A549 (cell line): ENCODE measurements around the gene ARHGAP26. TPM values are rescaled to one million over a fixed set of nuclear protein-coding genes. Genes with fewer than 3 reads are reported as not detected.

Experiments used
- ATAC-seq, 2 experiments: fragments of 200-7000 bp in 1 of 2; fragments of >200 bp in 1 of 2; cut with Nextera tagmentation in 1 of 2; cut with Tn5 transposase in 1 of 2; 3 replicates each; pipeline versions ENCODE4 v1.8.0 to v1.9.1; 2018 to 2020; ENCODE audit warnings: mild to moderate bottlenecking in 1 of 2, moderate library complexity in 1 of 2
- CTCF ChIA-PET: fragments of 300-600 bp; sonication (Branson Sonifier 250); formaldehyde crosslinking; extraction: SDS; loops from one replicate; lab custom pipeline; 2021; ENCODE audit warnings: antibody characterized with exemption, inconsistent platforms; lab: Yijun Ruan, JAX
- POLR2A ChIA-PET: fragments of 350-600 bp; formaldehyde crosslinking; extraction: SDS; loops from one replicate; lab custom pipeline; 2021; ENCODE audit warnings: antibody characterized with exemption, inconsistent platforms; lab: Yijun Ruan, JAX
- DNase-seq, 2 experiments: peaks; one replicate each; pipeline versions ENCODE4 v3.0.0 to v3.0.0-alpha.2; 2011 to 2016; ENCODE audit warnings: low read depth in 1 of 2, low spot score in 1 of 2
- FAIRE-seq: peaks from 2 replicates; lab custom pipeline; 2011; peaks lifted over from hg19 to GRCh38; lab: Jason Lieb, UNC
- H3K27ac ChIP-seq, 2 experiments: fragments of >200 bp; sonication (Bioruptor Twin); formaldehyde crosslinking; 3 replicates each; pipeline ENCODE4 v1.5.1; 2016 to 2017
- H3K4me1 ChIP-seq: fragments of >200 bp; sonication (Bioruptor Twin); formaldehyde crosslinking; 3 replicates; pipeline ENCODE4 v1.6.1; 2016
- H3K4me2 ChIP-seq: fragments of >200 bp; sonication (Bioruptor Twin); formaldehyde crosslinking; 3 replicates; pipeline ENCODE4 v1.6.1; 2016
- H3K4me3 ChIP-seq: fragments of >200 bp; sonication (Bioruptor Twin); formaldehyde crosslinking; 3 replicates; pipeline ENCODE4 v1.5.1; 2016
- H3K9me3 ChIP-seq: fragments of >200 bp; sonication (Bioruptor Twin); formaldehyde crosslinking; 3 replicates; pipeline ENCODE4 v1.6.1; 2016
- CBX8 ChIP-seq: fragments of 200-600 bp; sonication (generic); IDR thresholded peaks from 2 replicates; pipeline ENCODE4 v1.6.1; 2016
- EHF ChIP-seq: fragments of 250-450 bp; sonication (Bioruptor Pico); IDR thresholded peaks from 2 replicates; pipeline ENCODE4 v1.5.0; 2020; ENCODE audit warnings: mild to moderate bottlenecking
- FOSL2 ChIP-seq, 2 experiments: fragments of 450-650 bp in 1 of 2; fragments of >200 bp in 1 of 2; sonication (Bioruptor Twin) in 1 of 2; formaldehyde crosslinking; IDR thresholded peaks; 2 replicates each; pipeline versions ENCODE4 v1.5.0 to v1.6.1; 2016 to 2020; ENCODE audit warnings: mild to moderate bottlenecking in 1 of 2, moderate library complexity in 1 of 2
- HEYL ChIP-seq: fragments of 250-450 bp; sonication (Bioruptor Pico); IDR thresholded peaks from 2 replicates; pipeline ENCODE4 v1.8.0; 2021; ENCODE audit warnings: mild to moderate bottlenecking, moderate library complexity
- HOXA7 ChIP-seq: fragments of 250-450 bp; sonication (Bioruptor Pico); IDR thresholded peaks from 2 replicates; pipeline ENCODE4 v1.5.0; 2020; ENCODE audit warnings: mild to moderate bottlenecking, moderate library complexity
- HOXB13 ChIP-seq: fragments of 250-450 bp; sonication (Bioruptor Pico); IDR thresholded peaks from 2 replicates; pipeline ENCODE4 v1.5.0; 2020; ENCODE audit warnings: low read depth, mild to moderate bottlenecking, moderate library complexity
- MAFK ChIP-seq: fragments of 450-650 bp; IDR thresholded peaks from 2 replicates; pipeline ENCODE4 v1.6.1; 2014; ENCODE audit not compliant: partially characterized antibody
- MAZ ChIP-seq: fragments of 150-350 bp; IDR thresholded peaks from 2 replicates; pipeline ENCODE4 v1.6.1; 2014; ENCODE audit warnings: antibody characterized with exemption, low read depth, low read length, borderline replicate concordance
- NR3C1 ChIP-seq: fragments of >200 bp; sonication (Bioruptor Twin); formaldehyde crosslinking; IDR thresholded peaks from 3 replicates; pipeline ENCODE4 v1.6.1; 2017
- PHF8 ChIP-seq: fragments of 200-600 bp; sonication (generic); IDR thresholded peaks from 2 replicates; pipeline ENCODE4 v1.6.1; 2016; ENCODE audit warnings: low read depth, mild to moderate bottlenecking, antibody characterized with exemption, moderate library complexity, borderline replicate concordance
- POLR2AphosphoS2 ChIP-seq: conservative IDR thresholded peaks from 2 replicates; pipeline ENCODE4 v1.6.1; 2012; ENCODE audit warnings: low read length, improper control_type of control experiment, inconsistent platforms
- RARB ChIP-seq: fragments of 250-450 bp; sonication (Bioruptor Pico); IDR thresholded peaks from 2 replicates; pipeline ENCODE4 v1.8.0; 2021; ENCODE audit warnings: mild to moderate bottlenecking, moderate library complexity
- RFX5 ChIP-seq: fragments of 450-650 bp; IDR thresholded peaks from 2 replicates; pipeline ENCODE4 v1.7.1; 2014; ENCODE audit warnings: antibody characterized with exemption, mild to moderate bottlenecking, moderate library complexity
- RNF2 ChIP-seq: fragments of 200-600 bp; sonication (generic); IDR thresholded peaks from 2 replicates; pipeline ENCODE4 v1.6.1; 2016; ENCODE audit warnings: low read depth, mild to moderate bottlenecking, antibody characterized with exemption, moderate library complexity, borderline replicate concordance
- SMC3 ChIP-seq: fragments of >200 bp; sonication (Bioruptor Twin); formaldehyde crosslinking; IDR thresholded peaks from 3 replicates; pipeline ENCODE4 v1.6.1; 2018; ENCODE audit warnings: inconsistent platforms
- SREBF2 ChIP-seq: fragments of 450-650 bp; IDR thresholded peaks from 2 replicates; pipeline ENCODE4 v1.6.1; 2014; ENCODE audit warnings: mild to moderate bottlenecking, moderate library complexity
- TFCP2L1 ChIP-seq: fragments of 250-450 bp; sonication (Bioruptor Pico); IDR thresholded peaks from 2 replicates; pipeline ENCODE4 v1.5.0; 2021; ENCODE audit warnings: mild to moderate bottlenecking
- ZC3H11A ChIP-seq: fragments of 450-650 bp; IDR thresholded peaks from 2 replicates; pipeline ENCODE4 v1.6.1; 2014; ENCODE audit warnings: antibody characterized with exemption, mild to moderate bottlenecking
- ZNF302 ChIP-seq: fragments of 250-450 bp; sonication (Bioruptor Pico); IDR thresholded peaks from 2 replicates; pipeline ENCODE4 v1.9.0; 2021; ENCODE audit warnings: inconsistent platforms, mild to moderate bottlenecking, moderate library complexity
- ZSCAN20 ChIP-seq: fragments of 250-450 bp; sonication (Bioruptor Pico); IDR thresholded peaks from 2 replicates; pipeline ENCODE4 v1.8.0; 2022; ENCODE audit warnings: mild to moderate bottlenecking, moderate library complexity
- WGBS: methylation state at CpG from one replicate; pipeline ENCODE4 v1.1.6; 2017; ENCODE audit errors: missing lambda C conversion rate; 5-methylcytosine and 5-hydroxymethylcytosine counted together
- polyA plus RNA-seq, 4 experiments: library from polyadenylated mRNA; depleted of rRNA in 3 of 4; stranded (reverse); fragments of >200 nt; fragmentation: RNase III in 1 of 4; extraction: RNeasy Plus Mini Kit Qiagen cat#74134 plus additional on column Dnase treatment in 1 of 4; gene quantifications; 2 replicates in 3 of 4; 3 replicates in 1 of 4; pipeline ENCODE4 v1.2.3, GENCODE V29; 2011 to 2017
- TF ChIP-seq, protein P1 (sequence below): fragments of >200 bp; sonication (Bioruptor Twin); formaldehyde crosslinking; IDR thresholded peaks from 3 replicates; pipeline ENCODE4 v1.6.1; 2016
- TF ChIP-seq, protein P2 (sequence below): fragments of 150-350 bp; IDR thresholded peaks from 2 replicates; pipeline ENCODE4 v1.6.1; 2014; ENCODE audit warnings: low read depth, mild to moderate bottlenecking, low read length
- TF ChIP-seq, protein P3 (sequence below): fragments of >200 bp; sonication (Bioruptor Twin); formaldehyde crosslinking; IDR thresholded peaks from 3 replicates; pipeline ENCODE4 v1.5.1; 2016
- TF ChIP-seq, protein P4 (sequence below): IDR thresholded peaks from 2 replicates; pipeline ENCODE4 v1.6.1; 2012
- TF ChIP-seq, protein P5 (sequence below): fragments of >200 bp; sonication (Bioruptor Twin); formaldehyde crosslinking; IDR thresholded peaks from 2 replicates; pipeline ENCODE4 v1.6.1; 2016
- TF ChIP-seq, protein P6 (sequence below): IDR thresholded peaks from 2 replicates; pipeline ENCODE4 v1.6.1; 2012; ENCODE audit warnings: low read depth, borderline replicate concordance

Gene ARHGAP26
- polyA plus RNA-seq, 2 of the 4 experiments (the other 2 are of a cell fraction), result 6.6 to 19.1 TPM

DNA sequence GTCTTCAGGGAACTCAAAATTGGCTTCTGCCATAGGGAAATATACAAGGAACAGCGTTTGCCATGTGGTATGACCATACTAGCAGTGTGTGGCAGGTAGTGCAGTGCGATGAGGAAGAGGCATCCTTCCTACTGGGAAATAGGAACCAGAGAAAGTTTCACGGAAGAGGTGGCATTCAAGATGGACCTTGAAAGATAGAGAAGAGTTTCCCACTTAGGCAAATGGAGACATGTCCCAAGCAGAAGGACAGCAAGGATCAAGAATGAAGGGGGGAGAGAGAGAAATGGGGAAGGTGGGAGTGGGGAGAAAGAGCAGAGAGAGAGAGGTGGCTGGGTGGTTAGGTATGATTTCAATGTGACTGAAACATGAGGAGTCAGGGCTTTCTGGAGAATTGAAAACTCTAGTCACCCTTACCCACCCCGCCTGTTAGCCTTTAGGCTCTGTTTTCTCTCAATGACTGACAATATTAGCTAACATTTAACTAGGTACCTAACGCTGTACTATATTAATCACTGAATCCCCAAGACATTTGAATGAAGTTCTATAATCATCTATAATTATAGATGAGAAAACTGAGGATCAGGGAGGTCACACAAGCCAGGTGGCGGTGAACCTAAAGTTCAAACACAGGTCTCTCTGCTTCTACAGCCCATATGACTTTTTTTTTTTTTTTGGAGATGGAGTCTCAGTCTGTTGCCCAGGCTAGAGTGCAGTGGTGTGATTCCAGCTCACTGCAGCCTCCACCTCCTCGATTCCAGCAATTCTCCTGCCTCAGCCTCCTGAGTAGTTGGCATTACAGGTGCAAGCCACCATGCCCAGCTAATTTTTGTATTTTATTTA, 462.0 kb downstream of the ARHGAP26 start:
- WGBS, result 78% methylated on average over 7 of the region's 7 CpGs
- POLR2A ChIA-PET, result no interaction called here

DNA sequence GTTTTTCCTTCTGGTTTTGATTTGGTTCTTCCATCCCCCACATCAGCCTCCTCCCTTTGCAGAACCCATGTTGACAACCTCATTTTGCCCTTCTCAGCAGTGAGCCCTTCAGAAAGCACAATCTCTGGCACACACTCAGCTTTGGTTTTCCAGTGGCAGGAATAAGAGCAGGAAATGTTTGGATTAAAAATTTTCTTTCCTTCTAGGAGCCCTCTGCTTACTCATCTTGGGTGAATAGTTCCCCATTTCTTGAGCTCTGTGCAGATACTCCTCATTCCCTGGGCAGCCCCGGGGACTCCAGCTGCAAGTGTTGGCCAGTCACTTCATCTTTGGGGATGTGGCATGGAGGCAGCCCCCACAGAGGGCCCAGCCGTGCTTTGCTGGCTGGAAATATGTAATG, 462.9 kb downstream of the ARHGAP26 start:
- peaks cover 31% of the 10 kb centered on the region for H3K4me1 ChIP-seq
- H3K4me3 ChIP-seq, result no peak overlapping the region
- H3K4me2 ChIP-seq, result peak overlapping the region; percentile 41; the same call in 2 of the 3 replicates
- peak overlapping the region; percentile 26 to 50; a peak in 4 of 6 replicates for H3K27ac ChIP-seq
- ChIA-PET CTCF (interaction anchor here (6.1 kb wide), 1 partner anchor 14 kb away, joined by 25 read pairs; no protein-coding TSS in a partner anchor), POLR2A (interaction anchor here (0.6 kb wide), 1 partner anchor 171 kb away, joined by 4 read pairs; no protein-coding TSS in a partner anchor)
- ATAC-seq (no peak; a peak in 1 of 6 replicates), FAIRE-seq (no peak), DNase-seq (no peak)
- no peaks in the 10 kb centered on the region for H3K9me3 ChIP-seq
- 73% methylated on average over 2 of the region's 2 CpGs for WGBS
- TF ChIP-seq HEYL (CRISPR knock-in tag) (no peak), POLR2AphosphoS2 (no peak), RFX5 (no peak), HOXA7 (CRISPR knock-in tag) (no peak), TFCP2L1 (CRISPR knock-in tag) (no peak), ZSCAN20 (no peak), ZNF302 (CRISPR knock-in tag) (no peak), NR3C1 (no peak), EHF (no peak), FOSL2 (IDR thresholded peaks at IDR 0.05) (no peak), FOSL2 (CRISPR knock-in tag; IDR thresholded peaks at IDR 0.05) (no peak), ZC3H11A (no peak), MAFK (no peak)
- TF ChIP-seq, protein P1, sequence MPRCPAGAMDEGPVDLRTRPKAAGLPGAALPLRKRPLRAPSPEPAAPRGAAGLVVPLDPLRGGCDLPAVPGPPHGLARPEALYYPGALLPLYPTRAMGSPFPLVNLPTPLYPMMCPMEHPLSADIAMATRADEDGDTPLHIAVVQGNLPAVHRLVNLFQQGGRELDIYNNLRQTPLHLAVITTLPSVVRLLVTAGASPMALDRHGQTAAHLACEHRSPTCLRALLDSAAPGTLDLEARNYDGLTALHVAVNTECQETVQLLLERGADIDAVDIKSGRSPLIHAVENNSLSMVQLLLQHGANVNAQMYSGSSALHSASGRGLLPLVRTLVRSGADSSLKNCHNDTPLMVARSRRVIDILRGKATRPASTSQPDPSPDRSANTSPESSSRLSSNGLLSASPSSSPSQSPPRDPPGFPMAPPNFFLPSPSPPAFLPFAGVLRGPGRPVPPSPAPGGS, result no peak
- TF ChIP-seq, protein P2, sequence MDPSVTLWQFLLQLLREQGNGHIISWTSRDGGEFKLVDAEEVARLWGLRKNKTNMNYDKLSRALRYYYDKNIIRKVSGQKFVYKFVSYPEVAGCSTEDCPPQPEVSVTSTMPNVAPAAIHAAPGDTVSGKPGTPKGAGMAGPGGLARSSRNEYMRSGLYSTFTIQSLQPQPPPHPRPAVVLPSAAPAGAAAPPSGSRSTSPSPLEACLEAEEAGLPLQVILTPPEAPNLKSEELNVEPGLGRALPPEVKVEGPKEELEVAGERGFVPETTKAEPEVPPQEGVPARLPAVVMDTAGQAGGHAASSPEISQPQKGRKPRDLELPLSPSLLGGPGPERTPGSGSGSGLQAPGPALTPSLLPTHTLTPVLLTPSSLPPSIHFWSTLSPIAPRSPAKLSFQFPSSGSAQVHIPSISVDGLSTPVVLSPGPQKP, result no peak
- TF ChIP-seq, protein P3, sequence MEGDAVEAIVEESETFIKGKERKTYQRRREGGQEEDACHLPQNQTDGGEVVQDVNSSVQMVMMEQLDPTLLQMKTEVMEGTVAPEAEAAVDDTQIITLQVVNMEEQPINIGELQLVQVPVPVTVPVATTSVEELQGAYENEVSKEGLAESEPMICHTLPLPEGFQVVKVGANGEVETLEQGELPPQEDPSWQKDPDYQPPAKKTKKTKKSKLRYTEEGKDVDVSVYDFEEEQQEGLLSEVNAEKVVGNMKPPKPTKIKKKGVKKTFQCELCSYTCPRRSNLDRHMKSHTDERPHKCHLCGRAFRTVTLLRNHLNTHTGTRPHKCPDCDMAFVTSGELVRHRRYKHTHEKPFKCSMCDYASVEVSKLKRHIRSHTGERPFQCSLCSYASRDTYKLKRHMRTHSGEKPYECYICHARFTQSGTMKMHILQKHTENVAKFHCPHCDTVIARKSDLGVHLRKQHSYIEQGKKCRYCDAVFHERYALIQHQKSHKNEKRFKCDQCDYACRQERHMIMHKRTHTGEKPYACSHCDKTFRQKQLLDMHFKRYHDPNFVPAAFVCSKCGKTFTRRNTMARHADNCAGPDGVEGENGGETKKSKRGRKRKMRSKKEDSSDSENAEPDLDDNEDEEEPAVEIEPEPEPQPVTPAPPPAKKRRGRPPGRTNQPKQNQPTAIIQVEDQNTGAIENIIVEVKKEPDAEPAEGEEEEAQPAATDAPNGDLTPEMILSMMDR, result no peak
- TF ChIP-seq, all 56 proteins: peak for 0

More for the DNA sequence above, 462.0 kb downstream of the ARHGAP26 start:
- H3K4me2 ChIP-seq, result peak overlapping the region; percentile 41
- FAIRE-seq (no peak), ATAC-seq (no peak), DNase-seq (no peak)
- no peak overlapping the region for H3K4me3 ChIP-seq
- H3K4me1 ChIP-seq, result peaks cover 31% of the 10 kb centered on the region
- H3K9me3 ChIP-seq, result no peaks in the 10 kb centered on the region
- TF ChIP-seq SREBF2, result no peak
- no peak for TF ChIP-seq RNF2
- TF ChIP-seq ZSCAN20, result no peak
- no peak for TF ChIP-seq PHF8
- TF ChIP-seq TFCP2L1 (CRISPR knock-in tag), result no peak
- TF ChIP-seq, protein P4, sequence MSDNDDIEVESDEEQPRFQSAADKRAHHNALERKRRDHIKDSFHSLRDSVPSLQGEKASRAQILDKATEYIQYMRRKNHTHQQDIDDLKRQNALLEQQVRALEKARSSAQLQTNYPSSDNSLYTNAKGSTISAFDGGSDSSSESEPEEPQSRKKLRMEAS, result no peak
- TF ChIP-seq HOXB13 (CRISPR knock-in tag), result no peak
- no peak for TF ChIP-seq RARB (CRISPR knock-in tag)
- TF ChIP-seq, protein P5, sequence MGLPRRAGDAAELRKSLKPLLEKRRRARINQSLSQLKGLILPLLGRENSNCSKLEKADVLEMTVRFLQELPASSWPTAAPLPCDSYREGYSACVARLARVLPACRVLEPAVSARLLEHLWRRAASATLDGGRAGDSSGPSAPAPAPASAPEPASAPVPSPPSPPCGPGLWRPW, result no peak
- TF ChIP-seq CBX8, result no peak
- TF ChIP-seq RFX5, result no peak
- no peak for TF ChIP-seq MAZ
- TF ChIP-seq SMC3, result no peak
- TF ChIP-seq, protein P6, sequence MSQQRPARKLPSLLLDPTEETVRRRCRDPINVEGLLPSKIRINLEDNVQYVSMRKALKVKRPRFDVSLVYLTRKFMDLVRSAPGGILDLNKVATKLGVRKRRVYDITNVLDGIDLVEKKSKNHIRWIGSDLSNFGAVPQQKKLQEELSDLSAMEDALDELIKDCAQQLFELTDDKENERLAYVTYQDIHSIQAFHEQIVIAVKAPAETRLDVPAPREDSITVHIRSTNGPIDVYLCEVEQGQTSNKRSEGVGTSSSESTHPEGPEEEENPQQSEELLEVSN, result no peak
- CTCF ChIA-PET, result interaction anchor here (1.3 to 6.1 kb wide), 2 partner anchors 14 to 32 kb away, joined by 3 to 25 read pairs; no protein-coding TSS in a partner anchor
- peak overlapping the region; percentile 14 to 50; a peak in 4 of 6 replicates for H3K27ac ChIP-seq
